Upper lobe of left lung (tissue), 4 donors: ENCODE results near the gene OR4K1.

ENCODE experiments used
- CTCF ChIP-seq, 6 experiments: fragments of 450-650 bp in 4 of 6; fragments of 200-600 bp in 2 of 6; sonication (generic) in 2 of 6; IDR thresholded peaks; one replicate each; pipeline ENCODE4 v1.5.1; 2016 to 2019; ENCODE audit warnings: antibody characterized with exemption in 6 of 6
- EP300 ChIP-seq, 4 donors: sonication (generic); formaldehyde crosslinking; IDR thresholded peaks; one replicate each; pipeline ENCODE4 v1.5.1; 2017; ENCODE audit warnings: antibody characterized with exemption in 4 of 4, control low read depth in 2 of 4
- POLR2A ChIP-seq, 4 donors: fragments of 450-650 bp; IDR thresholded peaks; one replicate each; pipeline ENCODE4 v1.5.1; 2016 to 2017; ENCODE audit warnings: antibody characterized with exemption in 4 of 4, mild to moderate bottlenecking in 2 of 4
- POLR2AphosphoS5 ChIP-seq, 2 donors: sonication (generic); formaldehyde crosslinking; IDR thresholded peaks; one replicate each; pipeline ENCODE4 v1.5.1; 2017; ENCODE audit warnings: antibody characterized with exemption in 2 of 2

- TF ChIP-seq POLR2A (IDR thresholded peaks at IDR 0.05) (no peak), CTCF (IDR thresholded peaks at IDR 0.05) (no peak), EP300 (IDR thresholded peaks at IDR 0.05) (no peak), POLR2AphosphoS5 (IDR thresholded peaks at IDR 0.05) (no peak)
Observed at GRCh38 chr14:19930617-19931016, at the start of gene OR4K1.
